Kidney epithelial cell (primary cell): Measurements from ENCODE around the gene PVR. TPM values are rescaled to one million over a fixed set of nuclear protein-coding genes. Genes with fewer than 3 reads are reported as not detected.

ENCODE experiments used
- DNase-seq: peaks from one replicate; pipeline ENCODE4 v3.0.0-alpha.2; 2010; ENCODE audit warnings: low read depth
- H3K27me3 ChIP-seq: 2 replicates; pipeline ENCODE4 v1.6.0; 2011; ENCODE audit warnings: low read length; ENCODE audit not compliant: control insufficient read depth, insufficient read depth
- H3K36me3 ChIP-seq: 2 replicates; pipeline ENCODE4 v1.5.1; 2011; ENCODE audit warnings: low read length; ENCODE audit not compliant: control insufficient read depth, insufficient read depth
- H3K4me3 ChIP-seq: 2 replicates; pipeline ENCODE4 v1.5.1; 2011; ENCODE audit warnings: low read depth, mild to moderate bottlenecking, control low read depth, low read length
- total RNA-seq: library from RNA; depleted of rRNA; stranded (reverse); fragments of >200 nt; gene quantifications from 2 replicates; pipeline ENCODE4 v1.2.3, GENCODE V29; 2015
- TF ChIP-seq, protein P1 (sequence below): IDR thresholded peaks from 2 replicates; pipeline ENCODE4 v1.5.1; 2011; ENCODE audit warnings: mild to moderate bottlenecking, moderate library complexity, low read length, control low read depth, inconsistent platforms; ENCODE audit not compliant: insufficient read depth, poor library complexity, severe bottlenecking

Gene PVR
- total RNA-seq, 1 donor from 2014 or later, result 176 TPM

DNA sequence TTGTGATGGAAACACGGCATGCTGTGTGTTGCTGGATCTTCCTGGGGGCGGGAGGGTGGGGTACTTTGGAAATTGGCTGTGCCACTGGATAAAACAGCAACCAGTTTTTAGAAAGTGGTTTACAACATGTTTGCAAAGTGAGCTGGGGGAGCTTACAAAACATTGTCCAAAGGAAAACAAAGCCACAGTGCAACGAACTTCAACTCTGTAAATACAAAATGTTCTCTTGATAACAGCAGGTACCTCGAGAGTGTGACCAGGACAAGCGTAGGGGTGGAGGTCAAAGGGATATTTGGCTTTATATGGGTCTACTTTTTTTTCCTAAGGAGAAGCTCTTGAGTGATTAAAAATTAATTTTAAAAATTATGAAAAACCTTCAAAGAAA, 27.9 kb upstream of the PVR start:
- DNase-seq, result no peak
- no peaks in the 10 kb centered on the region for H3K36me3 ChIP-seq
- H3K4me3 ChIP-seq, result no peak overlapping the region
- TF ChIP-seq, protein P1, sequence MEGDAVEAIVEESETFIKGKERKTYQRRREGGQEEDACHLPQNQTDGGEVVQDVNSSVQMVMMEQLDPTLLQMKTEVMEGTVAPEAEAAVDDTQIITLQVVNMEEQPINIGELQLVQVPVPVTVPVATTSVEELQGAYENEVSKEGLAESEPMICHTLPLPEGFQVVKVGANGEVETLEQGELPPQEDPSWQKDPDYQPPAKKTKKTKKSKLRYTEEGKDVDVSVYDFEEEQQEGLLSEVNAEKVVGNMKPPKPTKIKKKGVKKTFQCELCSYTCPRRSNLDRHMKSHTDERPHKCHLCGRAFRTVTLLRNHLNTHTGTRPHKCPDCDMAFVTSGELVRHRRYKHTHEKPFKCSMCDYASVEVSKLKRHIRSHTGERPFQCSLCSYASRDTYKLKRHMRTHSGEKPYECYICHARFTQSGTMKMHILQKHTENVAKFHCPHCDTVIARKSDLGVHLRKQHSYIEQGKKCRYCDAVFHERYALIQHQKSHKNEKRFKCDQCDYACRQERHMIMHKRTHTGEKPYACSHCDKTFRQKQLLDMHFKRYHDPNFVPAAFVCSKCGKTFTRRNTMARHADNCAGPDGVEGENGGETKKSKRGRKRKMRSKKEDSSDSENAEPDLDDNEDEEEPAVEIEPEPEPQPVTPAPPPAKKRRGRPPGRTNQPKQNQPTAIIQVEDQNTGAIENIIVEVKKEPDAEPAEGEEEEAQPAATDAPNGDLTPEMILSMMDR, result no peak
- no peaks in the 10 kb centered on the region for H3K27me3 ChIP-seq

DNA sequence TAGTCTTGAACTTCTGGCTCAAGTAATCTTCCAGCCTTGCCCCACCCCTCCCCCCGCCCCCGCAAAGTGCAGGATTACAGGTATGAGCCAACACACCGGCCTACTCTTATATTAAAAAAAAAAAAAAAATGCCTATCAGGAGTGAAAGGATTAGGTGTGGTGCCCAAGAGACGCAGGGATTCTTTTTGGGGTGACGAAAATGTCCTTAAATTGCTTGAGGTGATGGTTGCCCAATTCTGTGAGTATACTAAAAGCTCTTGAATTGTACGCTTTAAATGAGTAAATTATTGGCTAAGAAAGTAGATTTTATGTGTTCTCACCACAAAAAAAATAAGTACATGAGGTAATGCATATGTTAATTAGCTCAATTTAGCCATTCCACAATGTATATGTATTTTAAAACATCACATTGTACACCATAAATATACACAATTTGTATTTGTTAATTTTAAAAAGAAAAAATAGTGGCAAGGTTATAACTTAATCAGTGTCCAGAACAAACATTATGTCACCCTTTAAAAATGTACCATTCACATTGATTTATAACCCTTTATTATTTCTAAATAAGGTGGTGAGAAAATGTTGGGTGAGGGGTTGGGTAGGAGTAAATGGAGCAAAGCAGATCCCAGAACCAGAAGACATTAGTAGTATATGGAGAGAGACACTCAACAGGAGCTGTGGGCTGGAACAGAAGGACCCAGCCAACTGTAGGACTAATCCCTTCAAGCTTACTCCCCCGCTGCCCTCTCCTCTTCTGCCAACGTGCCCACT, 26.4 kb upstream of the PVR start:
- no peaks in the 10 kb centered on the region for H3K27me3 ChIP-seq
- DNase-seq, result no peak
- H3K4me3 ChIP-seq, result no peak overlapping the region
- TF ChIP-seq, protein P1, result no peak
- no peaks in the 10 kb centered on the region for H3K36me3 ChIP-seq

DNA sequence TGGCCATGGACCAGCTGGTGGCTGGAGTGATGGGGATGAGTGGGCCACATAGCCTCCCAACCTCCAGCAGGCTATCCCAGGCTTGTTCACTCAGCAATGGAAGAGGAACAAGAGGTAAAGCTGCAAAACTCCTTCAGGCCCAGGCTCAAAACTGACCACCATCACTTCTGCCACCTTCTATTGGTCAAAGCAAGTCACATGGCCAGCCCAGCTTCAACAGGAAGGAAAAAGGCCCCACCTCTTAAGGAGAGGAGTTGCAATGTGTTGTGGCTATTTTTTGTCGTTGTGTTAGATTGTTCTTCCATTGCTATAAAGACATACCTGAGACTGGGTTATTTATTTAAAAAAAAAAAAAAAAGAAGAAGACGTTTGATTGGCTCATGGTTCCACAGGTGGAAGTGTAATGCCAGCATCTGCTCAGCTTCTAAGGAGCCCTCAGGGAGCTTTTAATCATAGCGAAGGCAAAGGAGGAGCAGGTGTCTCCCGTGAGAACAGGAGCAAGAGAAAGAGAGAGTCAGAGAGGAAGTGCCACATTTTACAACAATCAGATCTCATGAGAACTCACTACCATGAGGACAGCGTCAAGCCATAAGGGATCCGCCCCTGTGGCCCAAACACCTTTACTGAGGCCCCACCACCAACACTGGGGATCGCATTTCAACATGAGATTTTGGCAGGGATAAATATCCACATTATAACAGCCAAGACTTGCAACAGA, 24.9 kb upstream of the PVR start:
- no peak for DNase-seq
- TF ChIP-seq, protein P1, result no peak
- no peak overlapping the region for H3K4me3 ChIP-seq
- no peaks in the 10 kb centered on the region for H3K36me3 ChIP-seq
- H3K27me3 ChIP-seq, result no peaks in the 10 kb centered on the region

DNA sequence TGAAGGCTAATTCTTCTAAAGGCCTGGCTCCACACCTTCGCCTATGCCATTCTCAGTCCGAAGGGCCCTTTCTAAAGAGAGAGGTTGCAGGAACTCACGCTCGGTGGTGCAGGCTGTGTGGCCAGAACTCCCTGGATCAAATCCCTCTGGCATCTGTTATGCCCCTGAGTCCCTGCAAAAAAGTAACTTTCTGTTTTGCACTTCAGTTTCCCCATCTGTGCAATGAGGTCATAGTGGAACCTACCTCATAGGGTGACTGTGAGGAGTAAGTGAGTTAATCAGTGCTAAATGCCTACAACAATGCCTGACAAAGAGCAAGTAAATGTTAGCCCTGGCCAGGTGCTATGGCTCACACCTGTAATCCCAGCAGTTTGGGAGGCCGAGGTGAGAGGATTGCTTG, 23.0 kb upstream of the PVR start:
- no peak for DNase-seq
- TF ChIP-seq, protein P1, result no peak
- Histone ChIP-seq H3K27me3 (no peaks in the 10 kb centered on the region), H3K4me3 (no peak overlapping the region), H3K36me3 (no peaks in the 10 kb centered on the region)

DNA sequence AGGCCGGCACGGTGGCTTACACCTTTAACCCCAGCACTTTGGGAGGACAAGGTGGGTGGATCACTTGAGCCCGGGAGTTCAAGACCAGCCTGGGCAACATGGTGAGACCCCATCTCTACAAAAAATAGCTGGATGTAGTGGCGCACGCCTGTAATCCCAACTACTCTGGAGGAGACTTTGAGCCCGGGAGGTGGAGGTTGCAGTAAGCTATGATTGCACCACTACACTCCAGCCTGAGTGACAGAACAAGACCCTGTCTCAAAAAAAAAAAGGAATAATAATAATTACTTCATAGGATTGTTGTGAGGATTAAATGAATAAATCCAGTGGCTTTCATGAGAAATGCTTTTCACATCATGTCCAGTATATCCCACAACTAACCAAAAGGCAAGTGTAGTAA, 22.3 kb upstream of the PVR start:
- Histone ChIP-seq H3K36me3 (no peaks in the 10 kb centered on the region), H3K27me3 (no peaks in the 10 kb centered on the region), H3K4me3 (no peak overlapping the region)
- no peak for DNase-seq
- TF ChIP-seq, protein P1, result no peak
